SU-DHL-6 (cell line): ENCODE data around the gene NDUFA8.

ENCODE experiments used
- H2AFZ ChIP-seq: fragments of 200-600 bp; sonication (generic); 2 replicates; pipeline ENCODE4 v1.6.1; 2014; ENCODE audit warnings: low read depth, mild to moderate bottlenecking, moderate library complexity, mixed read lengths, antibody characterized with exemption, low read length; ENCODE audit not compliant: severe bottlenecking
- H3F3A ChIP-seq: fragments of 200-600 bp; shearing (Covaris generic); 2 replicates; pipeline ENCODE4 v1.6.0; 2016; ENCODE audit warnings: antibody characterized with exemption, mild to moderate bottlenecking; ENCODE audit not compliant: insufficient read depth
- H3K27ac ChIP-seq: fragments of 200-600 bp; sonication (generic); 2 replicates; pipeline ENCODE4 v1.5.1; 2016; ENCODE audit warnings: low read depth, mild to moderate bottlenecking, low read length, moderate library complexity, mixed read lengths
- H3K27me3 ChIP-seq: fragments of 200-600 bp; sonication (generic), shearing (Covaris generic); 2 replicates; pipeline ENCODE4 v1.6.0; 2014; ENCODE audit warnings: mild to moderate bottlenecking, low read length
- H3K36me3 ChIP-seq: fragments of 200-600 bp; sonication (generic); 2 replicates; pipeline ENCODE4 v1.6.1; 2014; ENCODE audit warnings: mild to moderate bottlenecking, low read length, mixed read lengths
- H3K4me2 ChIP-seq: fragments of 300-600, 200-600 bp; shearing (Covaris generic), sonication (generic); 2 replicates; pipeline ENCODE4 v1.6.0; 2014; ENCODE audit warnings: low read length, low read depth, mild to moderate bottlenecking; ENCODE audit not compliant: poor library complexity, severe bottlenecking
- H3K4me3 ChIP-seq: fragments of 200-600 bp; sonication (generic); 2 replicates; pipeline ENCODE4 v1.5.1; 2014; ENCODE audit warnings: antibody characterized with exemption, low read length, mild to moderate bottlenecking, mixed read lengths; ENCODE audit not compliant: insufficient read depth, poor library complexity, severe bottlenecking
- H3K79me2 ChIP-seq: fragments of 200-600 bp; sonication (generic); 2 replicates; pipeline ENCODE4 v1.6.1; 2014; ENCODE audit warnings: mild to moderate bottlenecking, low read length, moderate library complexity; ENCODE audit not compliant: insufficient read depth
- H3K9ac ChIP-seq: fragments of 200-600 bp; sonication (generic); 2 replicates; pipeline ENCODE4 v1.7.0; 2014; ENCODE audit warnings: mild to moderate bottlenecking, low read length
- H3K9me2 ChIP-seq: fragments of 200-600 bp; sonication (generic); replicated peaks from 2 replicates; pipeline ENCODE4 v1.6.1; 2014; ENCODE audit warnings: low read length; ENCODE audit not compliant: insufficient read depth
- H3K9me3 ChIP-seq: fragments of 200-600 bp; sonication (generic); 2 replicates; pipeline ENCODE4 v1.6.1; 2014; ENCODE audit warnings: low read length, mixed read lengths; ENCODE audit not compliant: insufficient read depth
- H4K20me1 ChIP-seq: fragments of 200-600 bp; sonication (generic); 2 replicates; pipeline ENCODE4 v1.6.1; 2014; ENCODE audit warnings: low read depth, mild to moderate bottlenecking, antibody characterized with exemption, low read length, moderate library complexity, mixed read lengths
- EZH2phosphoT487 ChIP-seq: fragments of 200-600 bp; sonication (generic), shearing (Covaris generic); conservative IDR thresholded peaks from 2 replicates; pipeline ENCODE4 v1.6.1; 2018; ENCODE audit warnings: mild to moderate bottlenecking, antibody characterized with exemption, low read length, moderate library complexity, mixed read lengths
- TF ChIP-seq, protein P1 (sequence below): fragments of 200-600 bp; sonication (generic); IDR thresholded peaks from one replicate; pipeline ENCODE4 v1.5.1; 2017; ENCODE audit warnings: antibody characterized with exemption, mild to moderate bottlenecking, low read length, moderate library complexity; ENCODE audit not compliant: insufficient read depth, poor library complexity, severe bottlenecking

The NDUFA8 gene

DNA sequence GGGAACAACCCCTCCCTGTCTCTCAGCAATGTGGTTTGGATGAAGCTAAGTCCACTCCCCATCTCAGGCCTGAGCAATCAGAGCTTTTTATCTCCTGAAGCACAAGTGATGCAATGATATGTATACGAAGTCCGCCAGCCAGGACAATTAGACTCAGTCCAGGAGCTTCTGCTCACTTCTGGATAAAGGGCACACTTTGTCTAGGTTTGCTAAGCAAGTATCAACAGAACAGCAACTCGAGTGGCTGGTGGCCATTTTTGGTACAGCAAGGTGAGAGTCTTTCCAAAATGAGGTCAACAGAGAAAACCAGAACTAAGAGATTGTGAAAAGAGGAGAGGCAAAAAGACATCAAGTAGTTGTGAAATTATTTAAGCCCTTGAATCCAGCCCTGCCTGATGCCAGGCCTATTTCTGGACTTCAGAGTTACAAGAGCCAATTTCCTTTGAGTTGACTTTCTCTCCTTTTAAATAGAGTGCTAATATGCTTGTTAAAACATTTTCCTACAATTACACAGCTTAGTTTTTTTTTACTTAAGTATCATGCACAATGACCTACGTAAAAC, 8.2 kb downstream of the NDUFA8 start:
- H3K4me3 ChIP-seq, result no peak overlapping the region
- H3K4me2 ChIP-seq, result no peak overlapping the region
- no peaks in the 10 kb centered on the region for H3K9me3 ChIP-seq
- H3K36me3 ChIP-seq, result peaks cover 3% of the 10 kb centered on the region; the same call in 1 of the 2 replicates
- no peaks in the 10 kb centered on the region for H3K27me3 ChIP-seq
- peaks cover 21% of the 10 kb centered on the region for H3K79me2 ChIP-seq
- H4K20me1 ChIP-seq, result no peaks in the 10 kb centered on the region
- H3F3A ChIP-seq, result no peaks in the 10 kb centered on the region
- H2AFZ ChIP-seq, result no peak overlapping the region
- no peaks in the 10 kb centered on the region for H3K9me2 ChIP-seq
- no peak for TF ChIP-seq EZH2phosphoT487
- TF ChIP-seq, protein P1, sequence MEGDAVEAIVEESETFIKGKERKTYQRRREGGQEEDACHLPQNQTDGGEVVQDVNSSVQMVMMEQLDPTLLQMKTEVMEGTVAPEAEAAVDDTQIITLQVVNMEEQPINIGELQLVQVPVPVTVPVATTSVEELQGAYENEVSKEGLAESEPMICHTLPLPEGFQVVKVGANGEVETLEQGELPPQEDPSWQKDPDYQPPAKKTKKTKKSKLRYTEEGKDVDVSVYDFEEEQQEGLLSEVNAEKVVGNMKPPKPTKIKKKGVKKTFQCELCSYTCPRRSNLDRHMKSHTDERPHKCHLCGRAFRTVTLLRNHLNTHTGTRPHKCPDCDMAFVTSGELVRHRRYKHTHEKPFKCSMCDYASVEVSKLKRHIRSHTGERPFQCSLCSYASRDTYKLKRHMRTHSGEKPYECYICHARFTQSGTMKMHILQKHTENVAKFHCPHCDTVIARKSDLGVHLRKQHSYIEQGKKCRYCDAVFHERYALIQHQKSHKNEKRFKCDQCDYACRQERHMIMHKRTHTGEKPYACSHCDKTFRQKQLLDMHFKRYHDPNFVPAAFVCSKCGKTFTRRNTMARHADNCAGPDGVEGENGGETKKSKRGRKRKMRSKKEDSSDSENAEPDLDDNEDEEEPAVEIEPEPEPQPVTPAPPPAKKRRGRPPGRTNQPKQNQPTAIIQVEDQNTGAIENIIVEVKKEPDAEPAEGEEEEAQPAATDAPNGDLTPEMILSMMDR, result no peak
- no peak overlapping the region for H3K9ac ChIP-seq
- no peak overlapping the region for H3K27ac ChIP-seq

- no peak overlapping the region for H3K4me3 ChIP-seq
- TF ChIP-seq, protein P1, result no peak
- TF ChIP-seq EZH2phosphoT487, result no peak
- peaks cover 3% of the 10 kb centered on the region; the same call in 1 of the 2 replicates for H3K36me3 ChIP-seq
- H3K9me3 ChIP-seq, result no peaks in the 10 kb centered on the region
- no peak overlapping the region for H3K9ac ChIP-seq
- H4K20me1 ChIP-seq, result no peaks in the 10 kb centered on the region
- no peaks in the 10 kb centered on the region for H3K27me3 ChIP-seq
- H3K9me2 ChIP-seq, result no peaks in the 10 kb centered on the region
- H2AFZ ChIP-seq, result no peak overlapping the region
- no peak overlapping the region for H3K27ac ChIP-seq
- H3K4me2 ChIP-seq, result no peak overlapping the region
- H3K79me2 ChIP-seq, result no peaks in the 10 kb centered on the region
- H3F3A ChIP-seq, result no peaks in the 10 kb centered on the region
These were observed 14.1 kb downstream of the NDUFA8 start for GRCh38 chr9:122145592-122145863.

- no peak overlapping the region for H3K27ac ChIP-seq
- no peaks in the 10 kb centered on the region for H3K79me2 ChIP-seq
- TF ChIP-seq, protein P1, result peak; percentile 33
- TF ChIP-seq EZH2phosphoT487, result no peak
- H3F3A ChIP-seq, result no peaks in the 10 kb centered on the region
- H3K4me3 ChIP-seq, result no peak overlapping the region
- no peaks in the 10 kb centered on the region for H3K9me3 ChIP-seq
- no peaks in the 10 kb centered on the region for H4K20me1 ChIP-seq
- H3K9me2 ChIP-seq, result no peaks in the 10 kb centered on the region
- peaks cover 3% of the 10 kb centered on the region; the same call in 1 of the 2 replicates for H3K36me3 ChIP-seq
- no peak overlapping the region for H3K4me2 ChIP-seq
- no peak overlapping the region for H3K9ac ChIP-seq
- H2AFZ ChIP-seq, result no peak overlapping the region
- no peaks in the 10 kb centered on the region for H3K27me3 ChIP-seq
These were observed 14.6 kb downstream of the NDUFA8 start for GRCh38 chr9:122144836-122145591.
